ENCODE results near the gene TNS3.
"Not testable (repeated sequence)": the region's sequence is repeated elsewhere in the genome, so short reads cannot be mapped to it uniquely, and the experiment has no call there.

- TF ChIP-seq POLR2AphosphoS5 (IDR thresholded peaks at IDR 0.05; ENCODE audit: insufficient read depth, low read depth, low read length); CTCF (IDR thresholded peaks at IDR 0.05; ENCODE audit: extremely low read depth in 1 of 2, insufficient read depth in 1 of 2, low read depth in 1 of 2, low read length in 2 of 2); JUN (IDR thresholded peaks at IDR 0.05; ENCODE audit: borderline replicate concordance, insufficient read depth, insufficient read length, low read depth); EZH2 (IDR thresholded peaks at IDR 0.05; ENCODE audit: borderline replicate concordance, low read depth, low read length, severe bottlenecking); POLR2A (IDR thresholded peaks at IDR 0.05; ENCODE audit: low read depth, low read length); MAX (IDR thresholded peaks at IDR 0.05; ENCODE audit: insufficient read depth, insufficient read length); FOS (IDR thresholded peaks at IDR 0.05; ENCODE audit: borderline replicate concordance, insufficient read depth, low read length); MYC (IDR thresholded peaks at IDR 0.05; ENCODE audit: low read depth, low read length); GATA2 (IDR thresholded peaks at IDR 0.05; ENCODE audit: insufficient read depth, insufficient read length, low read depth, low read length): not testable (repeated sequence)
Observed at GRCh38 chr7:47262160-47262559, 319.8 kb downstream of the TNS3 start.

Data from endothelial cell of umbilical vein (primary cell).